Tibial artery (tissue), 4 donors: ENCODE data around the gene CCDC90B.

Experiments
- DNase-seq, 2 donors: peaks; one replicate each; pipeline ENCODE4 v3.0.0-alpha.2; 2019
- H3K27ac ChIP-seq, 2 donors: fragments of 200-600 bp; sonication (generic) in 1 of 2; 1 replicate in 1 of 2; 2 replicates in 1 of 2; pipeline ENCODE4 v1.5.1; 2018 to 2019; ENCODE audit warnings: mild to moderate bottlenecking in 1 of 2
- H3K27me3 ChIP-seq, 2 donors: fragments of 200-600 bp; sonication (generic) in 1 of 2; one replicate each; pipeline versions ENCODE4 v1.5.1 to v1.6.0; 2016 to 2019
- H3K36me3 ChIP-seq, 3 donors: fragments of 200-600 bp; sonication (generic) in 2 of 3; one replicate each; pipeline ENCODE4 v1.5.1; 2016 to 2019; ENCODE audit warnings: mild to moderate bottlenecking in 2 of 3
- H3K4me1 ChIP-seq, 4 donors: fragments of 200-600 bp; sonication (generic) in 2 of 4; 1 replicate in 3 of 4; 2 replicates in 1 of 4; pipeline ENCODE4 v1.5.1; 2016 to 2019
- H3K4me3 ChIP-seq, 2 donors: fragments of 200-600 bp; sonication (generic) in 1 of 2; 1 replicate in 1 of 2; 2 replicates in 1 of 2; pipeline ENCODE4 v1.5.1; 2018 to 2019; ENCODE audit warnings: mild to moderate bottlenecking in 2 of 2
- H3K9me3 ChIP-seq, 3 donors: fragments of 200-600 bp; sonication (generic) in 1 of 3; one replicate each; pipeline ENCODE4 v1.5.1; 2016 to 2019
- CTCF ChIP-seq, 2 experiments: fragments of 200-600 bp in 1 of 2; fragments of 450-650 bp in 1 of 2; IDR thresholded peaks; one replicate each; pipeline ENCODE4 v1.5.1; 2017 to 2019; ENCODE audit warnings: antibody characterized with exemption in 2 of 2, mild to moderate bottlenecking in 1 of 2, moderate library complexity in 1 of 2
- intact Hi-C: fragments of 100-400 bp; cut with DNase I; formaldehyde crosslinking; loops from one replicate; pipeline ENCODE4 v1.15.0; 2023; ENCODE audit warnings: low total_unique reads

Gene CCDC90B

GRCh38 chr11:83223457-83223856 lies 62.7 kb downstream of the CCDC90B start:
- Histone ChIP-seq H3K4me1 (no peaks in the 10 kb centered on the region), H3K27ac (no peak overlapping the region), H3K27me3 (no peaks in the 10 kb centered on the region), H3K9me3 (no peaks in the 10 kb centered on the region), H3K36me3 (peaks cover 0 to 6% (median 0%) of the 10 kb centered on the region in 3 donors), H3K4me3 (no peak overlapping the region)
- intact Hi-C loops = no loop called here
- no peak for TF ChIP-seq CTCF (IDR thresholded peaks at IDR 0.05)
- no peak for DNase-seq

GRCh38 chr11:83222499-83222898 lies 63.7 kb downstream of the CCDC90B start:
- H3K4me3 ChIP-seq = no peak overlapping the region
- no peaks in the 10 kb centered on the region for H3K27me3 ChIP-seq
- intact Hi-C loops = no loop called here
- no peaks in the 10 kb centered on the region for H3K4me1 ChIP-seq
- DNase-seq = no peak
- no peak overlapping the region for H3K27ac ChIP-seq
- H3K36me3 ChIP-seq = peaks cover 0 to 6% (median 0%) of the 10 kb centered on the region in 3 donors
- no peaks in the 10 kb centered on the region for H3K9me3 ChIP-seq
- no peak for TF ChIP-seq CTCF (IDR thresholded peaks at IDR 0.05)

GRCh38 chr11:83221694-83222093 lies 64.5 kb downstream of the CCDC90B start:
- Histone ChIP-seq H3K36me3 (peaks cover 0 to 5% (median 0%) of the 10 kb centered on the region in 3 donors), H3K4me3 (no peak overlapping the region), H3K27ac (no peak overlapping the region), H3K9me3 (no peaks in the 10 kb centered on the region), H3K4me1 (no peaks in the 10 kb centered on the region), H3K27me3 (no peaks in the 10 kb centered on the region)
- intact Hi-C loops = no loop called here
- TF ChIP-seq CTCF (IDR thresholded peaks at IDR 0.05) = no peak
- no peak for DNase-seq

GRCh38 chr11:83220260-83220659 lies 65.9 kb downstream of the CCDC90B start:
- Histone ChIP-seq H3K27me3 (no peaks in the 10 kb centered on the region), H3K27ac (no peak overlapping the region), H3K9me3 (no peaks in the 10 kb centered on the region), H3K4me1 (no peaks in the 10 kb centered on the region), H3K36me3 (no peaks in the 10 kb centered on the region), H3K4me3 (no peak overlapping the region)
- no peak for DNase-seq
- TF ChIP-seq CTCF (IDR thresholded peaks at IDR 0.05) = no peak
- intact Hi-C loops = no loop called here

- peak in 1 of 2 experiments; percentile 16 for TF ChIP-seq CTCF (IDR thresholded peaks at IDR 0.05)
- Histone ChIP-seq H3K36me3 (peaks cover under 1 to 6% (median 1%) of the 10 kb centered on the region in 3 donors), H3K9me3 (no peaks in the 10 kb centered on the region), H3K27ac (no peak overlapping the region), H3K4me1 (no peaks in the 10 kb centered on the region), H3K4me3 (no peak overlapping the region), H3K27me3 (no peaks in the 10 kb centered on the region)
- intact Hi-C loops = no loop called here
- DNase-seq = no peak
These were observed 67.1 kb downstream of the CCDC90B start for GRCh38 chr11:83219095-83219494.
